GM18951 (cell line): ENCODE data around the gene PJA1.

Experiments
- POLR2A ChIP-seq: IDR thresholded peaks from 4 replicates; pipeline ENCODE4 v1.6.1; 2011; ENCODE audit warnings: mild to moderate bottlenecking; ENCODE audit not compliant: insufficient read length, insufficient read depth; ENCODE audit errors: extremely low read depth
- in situ Hi-C: fragments of 300-500 bp; cut with MboI; formaldehyde crosslinking; loops from one replicate; pipeline ENCODE4 v1.12.0; 2022; ENCODE audit warnings: low sequenced_read_pairs, mixed read lengths, inconsistent platforms; ENCODE audit not compliant: unreplicated experiment

The PJA1 gene

GRCh38 chrX:69142788-69143469, 22.3 kb downstream of the PJA1 start:
- TF ChIP-seq POLR2A = no peak
- in situ Hi-C loops = no loop called here

- in situ Hi-C loops = no loop called here
- no peak for TF ChIP-seq POLR2A
Measured at GRCh38 chrX:69140837-69141236, 24.4 kb downstream of the PJA1 start.

GRCh38 chrX:69139516-69139915, 25.7 kb downstream of the PJA1 start:
- TF ChIP-seq POLR2A = no peak
- in situ Hi-C loops = no loop called here

- TF ChIP-seq POLR2A = no peak
- in situ Hi-C loops = no loop called here
Measured at GRCh38 chrX:69138512-69138911, 26.7 kb downstream of the PJA1 start.

- TF ChIP-seq POLR2A = no peak
- in situ Hi-C loops = no loop called here
Measured at GRCh38 chrX:69138118-69138390, 27.2 kb downstream of the PJA1 start.

GRCh38 chrX:69137371-69138117, 27.7 kb downstream of the PJA1 start:
- no peak for TF ChIP-seq POLR2A
- in situ Hi-C loops = no loop called here

- TF ChIP-seq POLR2A = no peak
- in situ Hi-C loops = no loop called here
Measured at GRCh38 chrX:69136546-69137331, 28.5 kb downstream of the PJA1 start.

GRCh38 chrX:69133921-69134542, 31.2 kb downstream of the PJA1 start:
- in situ Hi-C loops = no loop called here
- no peak for TF ChIP-seq POLR2A

- no peak for TF ChIP-seq POLR2A
- in situ Hi-C loops = no loop called here
Measured at GRCh38 chrX:69131886-69132285, 33.4 kb downstream of the PJA1 start.

GRCh38 chrX:69130439-69130838, 34.8 kb downstream of the PJA1 start:
- no peak for TF ChIP-seq POLR2A
- in situ Hi-C loops = no loop called here

GRCh38 chrX:69128588-69128987, 36.7 kb downstream of the PJA1 start:
- in situ Hi-C loops = no loop called here
- TF ChIP-seq POLR2A = no peak

GRCh38 chrX:69127466-69127865, 37.8 kb downstream of the PJA1 start:
- no peak for TF ChIP-seq POLR2A
- in situ Hi-C loops = no loop called here

- TF ChIP-seq POLR2A = no peak
- in situ Hi-C loops = no loop called here
Measured at GRCh38 chrX:69126642-69127041, 38.6 kb downstream of the PJA1 start.
